DMS153 treated with DMSO at 0.1 percent for 48 hours (cell line): ENCODE data around the gene CYTH3.

Source experiments
- DNase-seq: peaks from one replicate; lab custom pipeline; 2025; ENCODE audit not compliant: unreplicated experiment; lab: John Stamatoyannopoulos, UW

Gene CYTH3

GRCh38 chr7:6168477-6168868, 104.0 kb downstream of the CYTH3 start:
- no peak for DNase-seq

GRCh38 chr7:6167587-6168476, 104.6 kb downstream of the CYTH3 start:
- DNase-seq, result no peak

DNA sequence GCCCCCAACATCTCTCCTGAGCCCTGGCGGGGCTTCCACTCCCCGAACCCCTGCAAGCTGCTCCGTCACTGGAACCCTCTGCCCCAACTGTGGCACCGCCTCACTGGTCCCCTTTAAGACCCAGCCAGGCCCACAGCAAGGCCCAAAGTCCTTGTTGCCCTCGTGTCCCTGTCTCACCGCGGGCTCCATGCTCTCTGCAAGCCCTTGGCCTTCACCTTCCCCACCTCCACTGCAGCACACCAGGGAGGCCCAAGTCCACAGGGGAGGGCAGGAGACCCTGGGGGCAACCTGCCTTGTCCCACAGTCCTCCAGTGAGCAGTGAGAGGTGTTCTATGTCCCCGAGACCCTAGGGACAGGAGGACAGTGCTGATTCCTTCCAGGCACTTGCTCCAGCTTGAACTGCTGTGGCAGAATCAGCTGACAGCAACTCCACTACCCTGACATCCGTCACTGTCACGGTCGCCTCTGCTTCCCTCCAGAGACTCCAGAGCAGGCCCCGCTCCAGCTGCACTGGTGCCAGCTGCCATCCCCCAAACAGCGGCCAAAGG, 105.3 kb downstream of the CYTH3 start:
- DNase-seq, result no peak

DNA sequence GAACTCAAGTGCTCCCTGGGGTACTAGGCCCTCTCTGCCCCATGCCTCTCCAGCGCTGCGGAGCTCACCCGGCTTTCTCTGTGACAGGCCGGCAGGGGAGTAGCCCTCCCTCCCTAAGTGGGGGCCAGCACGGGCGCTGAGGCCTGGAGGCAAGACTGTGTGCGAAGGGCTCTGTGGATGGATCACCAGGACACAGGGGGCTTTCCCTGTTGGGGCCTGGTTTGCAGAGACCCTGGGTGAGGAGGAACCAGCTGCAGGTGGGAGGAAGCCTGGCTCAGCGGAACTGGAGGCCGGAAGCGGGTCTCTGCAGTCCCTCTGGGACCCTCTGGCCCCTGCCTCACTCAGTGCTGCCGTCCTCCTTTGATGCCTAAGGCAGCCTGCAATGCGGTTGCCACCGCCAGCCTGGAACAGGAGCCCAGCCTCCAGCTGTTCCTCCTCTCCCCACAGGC, 106.0 kb downstream of the CYTH3 start:
- peak; percentile 74 for DNase-seq

- DNase-seq, result no peak
Observed at GRCh38 chr7:6165521-6166320, 106.7 kb downstream of the CYTH3 start.

DNA sequence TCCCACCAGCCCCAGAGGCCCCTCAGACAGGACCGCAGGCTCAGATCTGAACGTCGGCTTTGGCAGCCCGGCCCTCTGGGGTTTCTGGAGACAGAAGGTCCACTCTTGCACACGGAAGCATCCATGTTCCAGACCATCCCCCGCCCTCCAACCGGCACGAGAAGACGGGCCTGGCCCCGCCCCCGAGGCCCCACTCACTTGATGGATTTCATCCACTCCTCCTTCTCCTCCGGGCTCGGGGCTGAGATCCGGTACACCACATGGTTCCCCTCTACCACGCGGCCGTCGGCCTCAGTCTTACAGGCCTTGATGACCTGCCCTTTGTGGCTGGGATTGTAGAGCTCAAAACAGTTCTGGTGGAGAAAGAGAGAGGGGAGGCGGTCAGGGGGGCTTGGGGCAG, 107.3 kb downstream of the CYTH3 start:
- DNase-seq, result no peak

DNA sequence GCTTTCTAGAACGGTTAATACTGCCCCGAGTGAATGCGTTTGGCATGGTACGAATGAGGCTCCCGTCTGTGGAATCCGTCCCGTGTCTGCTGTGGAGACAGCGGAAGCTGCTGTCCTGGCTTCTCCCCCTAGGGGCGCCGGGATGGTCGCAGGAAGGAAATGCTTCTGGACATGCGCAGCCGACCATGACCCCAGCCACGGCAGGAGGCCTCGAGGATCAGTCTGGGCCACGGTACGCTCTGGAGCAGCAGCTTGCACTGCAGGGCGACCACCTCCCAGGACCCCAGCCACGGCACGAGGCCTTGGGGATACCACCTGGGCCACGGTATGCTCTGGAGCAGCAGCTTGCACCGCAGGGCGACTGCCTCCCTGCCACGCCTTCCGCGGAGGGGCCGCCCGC, 107.9 kb downstream of the CYTH3 start:
- DNase-seq, result no peak

DNA sequence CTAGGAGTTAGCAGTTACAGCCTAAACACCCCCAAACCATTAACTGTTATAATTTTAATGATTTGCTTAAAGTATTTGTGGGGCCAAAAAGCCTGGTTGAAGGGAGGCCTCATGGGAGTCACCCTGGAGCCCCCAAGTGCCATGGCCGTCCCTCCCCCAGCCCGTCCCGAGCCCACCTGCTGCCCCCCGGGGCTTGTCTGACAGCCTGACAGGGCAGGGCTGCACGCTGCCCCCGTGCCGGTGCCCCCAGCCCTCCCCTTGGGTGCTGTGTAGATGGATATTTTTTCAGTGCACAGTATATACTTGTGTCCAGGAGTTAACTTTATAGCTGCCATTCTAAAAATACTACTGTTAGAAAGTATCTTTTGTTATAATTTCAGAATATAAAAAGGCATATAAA, 108.4 kb downstream of the CYTH3 start:
- no peak for DNase-seq

DNA sequence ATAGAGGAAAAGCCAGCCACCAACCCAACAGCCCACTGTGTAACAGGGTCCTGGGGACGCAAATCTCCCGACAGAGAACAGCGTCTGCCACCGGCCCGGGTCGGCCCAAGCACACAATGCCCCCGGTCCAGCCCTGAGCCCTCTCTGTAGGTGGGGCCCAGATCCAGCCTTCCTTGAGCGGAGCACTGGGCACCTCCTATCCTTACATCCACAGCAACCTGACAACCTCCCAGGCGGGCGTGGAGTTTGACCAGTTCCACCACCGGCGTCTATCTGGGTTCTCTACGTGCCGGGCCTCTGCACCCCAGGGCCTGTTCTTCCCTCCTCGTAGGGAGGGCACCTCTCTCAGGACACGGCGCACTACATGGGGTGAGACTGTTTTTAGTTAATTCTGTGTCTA, 109.0 kb downstream of the CYTH3 start:
- no peak for DNase-seq

GRCh38 chr7:6162650-6163366, 109.6 kb downstream of the CYTH3 start:
- DNase-seq, result no peak

GRCh38 chr7:6162331-6162620, 110.1 kb downstream of the CYTH3 start:
- no peak for DNase-seq

DNA sequence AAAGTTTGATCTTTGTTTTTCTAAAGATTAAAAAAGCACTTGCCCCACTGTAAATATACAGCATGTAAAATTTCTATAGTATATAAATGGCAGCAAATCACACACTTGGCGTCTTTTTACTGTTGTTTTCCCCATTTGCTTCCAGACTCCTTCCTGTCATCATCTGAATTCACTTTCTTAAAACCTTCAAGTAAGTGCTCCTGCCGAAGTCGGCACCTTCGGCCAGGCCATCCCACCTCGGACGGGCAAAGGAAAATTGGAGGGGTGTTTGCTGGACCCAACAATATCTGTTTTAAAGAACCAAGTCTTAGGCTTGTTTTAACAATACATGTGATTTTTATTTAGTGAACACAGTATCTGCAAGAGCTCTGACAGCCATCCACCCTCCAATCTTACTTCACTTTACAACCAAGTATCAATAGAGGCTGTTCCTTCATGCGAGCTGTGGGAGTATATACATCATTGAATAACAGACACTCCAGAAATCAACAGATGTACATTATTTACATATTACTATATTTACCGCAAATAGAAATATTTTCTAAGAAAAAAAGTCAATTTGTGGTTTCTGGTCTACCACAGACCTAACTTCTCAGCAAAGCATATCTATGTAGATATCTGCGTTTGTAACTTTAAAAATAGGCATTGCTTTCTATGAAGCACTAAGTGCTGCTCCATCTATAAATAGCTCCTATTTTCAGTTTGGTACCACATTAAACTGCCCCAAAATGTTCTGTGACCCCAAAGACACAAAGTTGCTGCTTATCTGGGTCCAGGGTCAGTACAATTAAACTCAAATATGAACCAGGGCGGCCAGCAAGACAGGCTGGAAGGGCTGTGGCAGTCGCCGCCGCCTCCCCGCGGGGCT, 110.7 kb downstream of the CYTH3 start:
- no peak for DNase-seq

DNA sequence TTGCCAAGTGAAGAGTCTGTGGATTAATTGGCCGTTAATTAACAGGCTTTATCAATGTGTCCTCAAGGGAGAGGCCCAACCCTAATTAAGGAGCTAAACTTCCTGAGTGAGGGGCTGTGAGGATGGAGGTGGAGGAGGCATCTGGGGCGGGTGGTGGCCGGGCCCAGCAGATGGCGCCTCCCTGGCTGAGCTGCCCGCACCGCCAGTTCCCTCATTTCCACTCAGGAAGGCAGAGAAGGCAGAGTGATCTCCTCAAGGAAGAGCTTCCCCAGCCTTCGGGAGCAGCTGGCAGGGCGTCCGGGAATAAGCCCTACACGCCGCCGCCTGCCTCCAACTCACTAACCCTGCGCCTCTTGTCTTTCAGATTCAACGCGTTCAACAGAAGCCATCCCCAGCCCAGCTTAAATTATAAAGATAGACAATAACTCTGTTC, 112.2 kb downstream of the CYTH3 start:
- DNase-seq, result no peak

DNA sequence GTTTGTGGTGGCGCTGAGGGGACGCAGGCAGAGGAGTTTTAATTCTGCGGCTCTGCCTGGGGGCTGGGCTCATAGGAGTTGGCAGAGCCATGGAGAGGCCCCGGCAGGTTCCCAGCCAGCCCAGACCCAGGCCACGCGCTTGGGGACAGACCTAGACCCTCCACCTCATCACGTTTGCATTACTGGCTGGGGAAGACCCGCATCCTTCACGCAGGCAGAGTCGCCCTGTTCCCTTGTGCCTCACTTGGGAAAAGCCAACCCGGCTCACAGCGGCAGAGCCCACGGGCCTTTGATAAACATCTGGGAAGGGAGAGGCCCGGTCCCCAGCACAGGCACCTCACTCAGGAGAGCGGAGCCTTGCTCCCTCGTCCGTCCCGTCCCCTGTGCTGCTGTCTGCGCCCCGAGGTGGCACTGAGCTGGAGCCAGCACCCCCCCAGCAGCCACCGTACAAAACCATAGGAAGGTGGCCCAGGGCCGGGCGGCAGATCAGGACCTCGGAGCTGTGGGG, 112.8 kb downstream of the CYTH3 start:
- no peak for DNase-seq

DNA sequence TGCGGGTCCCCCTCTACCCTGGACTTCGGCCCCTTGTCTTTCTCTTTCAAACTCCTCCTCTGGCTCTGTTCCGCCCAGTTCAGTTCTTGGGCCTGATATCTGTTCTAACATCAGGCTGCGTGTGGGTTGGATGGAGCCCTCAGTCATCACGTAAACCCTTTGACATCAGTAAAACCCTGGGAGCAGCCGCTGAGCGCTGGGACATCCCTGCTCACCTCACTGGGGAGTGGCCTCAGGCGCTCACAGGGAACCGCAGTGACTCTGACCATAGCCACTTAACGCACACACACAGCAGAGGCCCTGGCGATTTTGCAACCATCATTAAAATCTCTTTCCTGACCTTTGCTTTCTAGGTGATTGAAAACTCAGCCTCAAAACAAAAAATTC, 113.3 kb downstream of the CYTH3 start:
- no peak for DNase-seq

DNA sequence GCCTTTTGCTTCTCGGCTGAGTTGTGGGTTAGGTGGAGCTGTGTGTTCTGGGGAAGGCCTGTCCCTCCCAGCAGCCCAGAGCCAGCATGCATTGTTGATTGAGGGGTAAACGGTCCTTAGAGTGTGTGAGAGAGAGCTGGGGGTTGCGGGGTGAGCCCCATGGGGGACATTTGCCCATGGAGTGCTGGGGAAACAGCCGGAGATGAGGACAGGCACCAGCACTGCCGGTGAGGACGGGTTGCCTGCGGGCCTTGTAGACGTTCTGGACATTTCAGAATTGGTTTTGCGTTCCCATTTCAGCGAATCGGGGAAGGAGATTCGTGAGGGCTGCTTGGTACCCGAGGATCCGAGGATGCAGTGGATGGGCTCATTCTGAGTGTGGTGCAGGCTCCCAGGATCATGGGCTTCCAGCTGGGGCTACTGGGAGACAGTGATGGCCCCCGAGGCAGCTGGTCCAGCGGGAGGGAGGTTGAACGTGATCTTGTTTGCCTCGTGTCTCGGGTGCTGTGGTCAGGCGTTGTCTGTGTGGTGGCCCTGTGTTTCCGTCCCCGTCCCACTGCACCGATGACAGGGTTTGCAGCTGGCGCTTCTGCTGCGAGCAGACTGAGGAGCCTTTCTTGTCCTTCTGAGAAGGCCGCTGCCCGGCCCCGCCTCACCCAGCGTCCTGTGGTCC, 113.9 kb downstream of the CYTH3 start:
- no peak for DNase-seq

- no peak for DNase-seq
Observed at GRCh38 chr7:6157685-6158423, 114.6 kb downstream of the CYTH3 start.

GRCh38 chr7:6156734-6157133, 115.7 kb downstream of the CYTH3 start:
- DNase-seq, result no peak

DNA sequence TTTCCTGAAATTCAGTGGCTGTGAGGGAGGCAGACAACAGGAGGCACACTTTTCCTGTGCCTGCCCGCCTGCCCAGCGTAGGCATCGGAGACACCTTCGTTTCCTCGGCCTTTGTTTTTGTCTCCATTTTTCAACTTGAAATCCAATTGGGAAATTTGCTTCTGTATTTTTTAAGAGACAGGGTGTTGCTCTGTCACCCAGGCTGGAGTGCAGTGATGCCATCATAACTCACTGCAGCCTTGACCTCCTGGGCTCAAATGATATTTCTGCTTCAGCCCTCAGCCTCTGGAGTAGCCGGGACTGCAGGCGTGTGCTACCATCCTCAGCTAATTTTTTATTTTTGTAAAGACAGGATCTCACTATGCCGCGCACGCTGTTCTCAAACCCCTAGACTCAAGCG, 116.8 kb downstream of the CYTH3 start:
- DNase-seq, result no peak
